MM.1S (cell line): ENCODE results near the gene SORL1-AS1.

Experiments used
- CTCF ChIP-seq: fragments of 300-600 bp; sonication (generic); IDR thresholded peaks from 2 replicates; pipeline ENCODE4 v1.5.1; 2016; ENCODE audit warnings: antibody characterized with exemption, low read length, mixed read lengths
- EZH2 ChIP-seq: fragments of 300-600 bp; sonication (generic); optimal IDR thresholded peaks from 2 replicates; pipeline ENCODE3; 2017; ENCODE audit warnings: low read depth, mild to moderate bottlenecking, antibody characterized with exemption, low read length, mixed read lengths
- EZH2phosphoT487 ChIP-seq: fragments of 300-600 bp; sonication (generic); IDR thresholded peaks from 2 replicates; pipeline ENCODE4 v1.6.1; 2018; ENCODE audit warnings: antibody characterized with exemption, low read length

GRCh38 chr11:121417055-121417551, 35.7 kb downstream of the SORL1-AS1 start:
- TF ChIP-seq CTCF, result no peak
- no peak for TF ChIP-seq EZH2phosphoT487
- no peak for TF ChIP-seq EZH2
